Immature natural killer cell (primary cell): ENCODE measurements around the gene ZNF232. TPM values are rescaled to one million over a fixed set of nuclear protein-coding genes. Genes with fewer than 3 reads are reported as not detected.
"Not testable (repeated sequence)": the region's sequence is repeated elsewhere in the genome, so short reads cannot be mapped to it uniquely, and the experiment has no call there.

ENCODE experiments used
- DNase-seq, 3 donors: peaks; one replicate each; pipeline ENCODE4 v3.0.0; 2022; ENCODE audit warnings: mixed read lengths in 1 of 3
- H3K27ac Mint-ChIP-seq, 6 donors: one replicate each; pipeline ENCODE4 v1.8.0; 2020; ENCODE audit warnings: mixed read lengths in 6 of 6, mild to moderate bottlenecking in 5 of 6, inconsistent platforms in 4 of 6, moderate library complexity in 3 of 6
- H3K27me3 Mint-ChIP-seq, 3 donors: one replicate each; pipeline ENCODE4 v1.8.0; 2020 to 2021; ENCODE audit warnings: low read depth in 3 of 3, mild to moderate bottlenecking in 3 of 3, mixed read lengths in 3 of 3, moderate library complexity in 3 of 3, inconsistent platforms in 1 of 3
- H3K36me3 Mint-ChIP-seq, 3 donors: one replicate each; pipeline ENCODE4 v1.8.0; 2020; ENCODE audit warnings: mixed read lengths in 3 of 3, inconsistent platforms in 2 of 3, mild to moderate bottlenecking in 2 of 3
- H3K4me1 Mint-ChIP-seq, 2 donors: one replicate each; pipeline ENCODE4 v1.8.0; 2020; ENCODE audit warnings: inconsistent platforms in 2 of 2, mild to moderate bottlenecking in 2 of 2, mixed read lengths in 2 of 2, moderate library complexity in 1 of 2
- H3K4me3 Mint-ChIP-seq, 5 donors: one replicate each; pipeline ENCODE4 v1.8.0; 2020; ENCODE audit warnings: mild to moderate bottlenecking in 5 of 5, mixed read lengths in 5 of 5, inconsistent platforms in 3 of 5, moderate library complexity in 3 of 5
- H3K9me3 Mint-ChIP-seq, 6 donors: one replicate each; pipeline ENCODE4 v1.8.0; 2020; ENCODE audit warnings: mild to moderate bottlenecking in 6 of 6, mixed read lengths in 6 of 6, inconsistent platforms in 4 of 6, moderate library complexity in 3 of 6
- polyA plus RNA-seq, 3 donors: library from polyadenylated mRNA; unstranded; fragments of 300-500 nt; fragmentation: Illumina TruSeq; gene quantifications; one replicate each; pipeline ENCODE4 v1.2.3, GENCODE V29; 2021

The ZNF232 gene
- polyA plus RNA-seq, 3 donors from 2014 or later: 1.8 to 9.8 (median 4.4) TPM

DNA sequence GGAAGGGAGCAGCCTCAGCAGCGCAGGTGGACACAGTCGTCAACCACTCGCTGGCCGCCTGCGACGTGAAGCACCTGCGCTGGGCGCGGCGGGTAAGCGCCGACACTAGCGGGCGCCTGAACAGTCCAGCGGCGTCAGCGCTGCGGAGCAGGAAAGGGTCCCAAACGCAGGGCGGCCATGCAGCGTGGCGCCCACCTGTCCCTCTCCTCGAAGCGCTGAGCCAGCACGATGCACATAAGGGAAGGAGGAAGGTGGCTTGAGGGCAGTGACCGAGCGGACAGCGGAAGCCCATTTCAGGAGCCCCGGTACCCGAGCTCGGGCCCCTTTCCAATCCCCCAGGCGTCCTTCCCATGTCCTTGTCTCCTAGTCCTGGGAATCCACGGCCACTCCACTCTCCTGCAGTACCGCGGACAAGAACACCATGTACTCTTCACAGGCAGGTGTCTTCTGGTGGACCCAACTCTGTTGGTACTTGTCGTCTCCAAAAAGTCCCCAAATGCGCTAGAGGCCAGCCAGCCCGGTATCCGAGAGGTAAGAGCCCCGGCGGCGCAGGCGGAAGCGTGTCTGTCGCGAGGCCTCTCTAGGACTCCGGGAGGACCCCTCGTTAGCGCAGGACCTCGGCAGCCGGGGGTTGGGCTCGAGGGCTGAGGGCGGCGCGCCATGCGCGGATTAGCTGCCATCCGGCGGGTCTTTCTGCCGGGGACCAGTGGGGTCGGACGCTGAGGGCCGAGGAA, 14.4 kb downstream of the ZNF232 start:
- peak overlapping the region; percentile 83 to 90 (median 86) for H3K4me3 Mint-ChIP-seq
- H3K27me3 Mint-ChIP-seq: peaks cover 5 to 6% (median 5%) of the 10 kb centered on the region in 3 donors
- DNase-seq: peak; percentile 46 to 54 (median 51)
- H3K27ac Mint-ChIP-seq: peak overlapping the region in 5 of 6 donors; percentile 34 to 64 (median 56)
- H3K9me3 Mint-ChIP-seq: peaks cover 26 to 49% (median 47%) of the 10 kb centered on the region in 6 donors
- peaks cover 17 to 31% (median 29%) of the 10 kb centered on the region in 3 donors for H3K36me3 Mint-ChIP-seq
- peaks cover 13 to 15% of the 10 kb centered on the region in 2 donors for H3K4me1 Mint-ChIP-seq

DNA sequence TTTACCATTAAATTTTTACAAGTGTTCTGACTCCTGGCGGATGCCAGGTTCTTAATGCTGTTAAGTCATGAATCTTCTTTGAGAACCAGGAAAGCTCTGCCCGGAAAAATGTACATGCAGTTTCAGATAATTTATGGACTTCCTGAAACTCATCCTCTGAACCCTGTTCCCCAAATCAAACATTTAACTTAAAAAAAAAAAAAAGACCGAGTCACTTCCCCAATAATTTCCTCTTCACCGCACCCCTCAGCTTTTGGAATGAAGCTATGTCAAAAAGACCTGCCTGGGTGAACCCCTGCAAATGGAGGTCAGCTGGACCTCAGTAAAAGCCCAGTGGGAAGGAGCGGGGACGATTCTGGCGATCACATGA, 15.0 kb downstream of the ZNF232 start:
- H3K27ac Mint-ChIP-seq: no peak overlapping the region

DNA sequence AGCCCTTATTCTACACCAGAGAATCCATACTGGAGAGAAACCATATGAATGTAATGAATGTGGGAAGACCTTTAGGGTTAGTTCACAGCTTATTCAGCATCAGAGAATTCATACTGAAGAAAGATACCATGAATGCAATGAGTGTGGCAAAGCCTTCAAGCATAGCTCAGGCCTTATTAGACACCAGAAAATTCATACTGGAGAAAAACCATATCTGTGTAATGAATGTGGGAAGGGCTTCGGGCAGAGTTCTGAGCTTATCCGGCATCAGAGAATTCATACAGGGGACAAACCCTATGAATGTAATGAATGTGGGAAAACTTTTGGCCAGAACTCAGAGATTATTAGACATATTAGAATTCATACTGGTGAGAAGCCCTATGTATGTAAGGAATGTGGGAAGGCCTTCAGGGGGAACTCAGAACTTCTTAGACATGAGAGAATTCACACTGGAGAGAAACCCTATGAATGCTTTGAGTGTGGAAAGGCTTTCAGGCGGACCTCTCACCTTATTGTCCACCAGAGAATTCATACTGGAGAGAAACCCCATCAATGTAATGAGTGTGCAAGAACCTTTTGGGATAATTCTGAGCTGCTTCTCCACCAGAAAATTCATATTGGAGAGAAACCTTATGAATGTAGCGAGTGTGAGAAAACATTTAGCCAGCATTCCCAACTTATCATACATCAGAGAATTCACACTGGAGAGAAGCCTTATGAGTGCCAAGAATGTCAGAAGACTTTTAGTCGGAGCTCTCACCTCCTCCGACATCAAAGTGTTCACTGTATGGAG, 19.3 kb downstream of the ZNF232 start:
- Mint-ChIP-seq H3K27ac (no peak overlapping the region), H3K4me3 (no peak overlapping the region), H3K36me3 (peaks cover 62 to 75% (median 75%) of the 10 kb centered on the region in 3 donors), H3K9me3 (peaks cover 53 to 96% (median 90%) of the 10 kb centered on the region in 6 donors), H3K27me3 (peaks cover 0 to 6% (median 3%) of the 10 kb centered on the region in 3 donors), H3K4me1 (peaks cover 12 to 14% of the 10 kb centered on the region in 2 donors)
- DNase-seq: no peak

More for the DNA sequence above, 15.0 kb downstream of the ZNF232 start:
- Mint-ChIP-seq H3K27me3 (peaks cover 4 to 6% (median 5%) of the 10 kb centered on the region in 3 donors), H3K4me3 (peak overlapping the region; percentile 83 to 90 (median 86)), H3K9me3 (peaks cover 31 to 55% (median 53%) of the 10 kb centered on the region in 6 donors), H3K4me1 (peaks cover 13 to 15% of the 10 kb centered on the region in 2 donors), H3K36me3 (peaks cover 22 to 36% (median 35%) of the 10 kb centered on the region in 3 donors)
- DNase-seq: no peak

DNA sequence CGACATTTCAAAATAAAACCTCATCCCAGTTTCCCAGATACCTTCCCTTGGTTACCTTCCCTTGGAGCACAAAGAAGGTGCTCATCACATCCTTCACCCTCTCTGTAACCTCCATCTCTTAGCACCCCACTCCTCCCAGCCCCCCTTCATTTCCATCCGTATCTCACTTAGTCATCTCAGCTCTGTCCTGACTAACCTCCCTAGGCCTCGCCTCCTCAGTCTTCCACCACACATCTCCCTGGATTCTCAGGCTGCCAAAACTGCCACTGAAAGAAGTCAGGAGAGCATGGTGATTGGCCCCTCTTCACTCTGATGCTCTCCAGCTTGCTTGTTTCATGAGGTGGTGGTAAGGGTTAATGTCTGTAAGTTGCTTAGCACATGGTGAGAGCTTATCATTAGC, 31.1 kb downstream of the ZNF232 start:
- H3K27ac Mint-ChIP-seq: peak overlapping the region in 5 of 6 donors; percentile 8 to 83 (median 38)
- H3K36me3 Mint-ChIP-seq: peaks cover 18 to 20% (median 19%) of the 10 kb centered on the region in 3 donors
- peak overlapping the region in 4 of 5 donors; percentile 10 to 35 (median 18) for H3K4me3 Mint-ChIP-seq
- no peak for DNase-seq
- H3K27me3 Mint-ChIP-seq: peaks cover 9 to 15% (median 10%) of the 10 kb centered on the region in 3 donors
- peaks cover 7 to 16% (median 13%) of the 10 kb centered on the region in 6 donors for H3K9me3 Mint-ChIP-seq
- peaks cover 35 to 41% of the 10 kb centered on the region in 2 donors for H3K4me1 Mint-ChIP-seq

DNA sequence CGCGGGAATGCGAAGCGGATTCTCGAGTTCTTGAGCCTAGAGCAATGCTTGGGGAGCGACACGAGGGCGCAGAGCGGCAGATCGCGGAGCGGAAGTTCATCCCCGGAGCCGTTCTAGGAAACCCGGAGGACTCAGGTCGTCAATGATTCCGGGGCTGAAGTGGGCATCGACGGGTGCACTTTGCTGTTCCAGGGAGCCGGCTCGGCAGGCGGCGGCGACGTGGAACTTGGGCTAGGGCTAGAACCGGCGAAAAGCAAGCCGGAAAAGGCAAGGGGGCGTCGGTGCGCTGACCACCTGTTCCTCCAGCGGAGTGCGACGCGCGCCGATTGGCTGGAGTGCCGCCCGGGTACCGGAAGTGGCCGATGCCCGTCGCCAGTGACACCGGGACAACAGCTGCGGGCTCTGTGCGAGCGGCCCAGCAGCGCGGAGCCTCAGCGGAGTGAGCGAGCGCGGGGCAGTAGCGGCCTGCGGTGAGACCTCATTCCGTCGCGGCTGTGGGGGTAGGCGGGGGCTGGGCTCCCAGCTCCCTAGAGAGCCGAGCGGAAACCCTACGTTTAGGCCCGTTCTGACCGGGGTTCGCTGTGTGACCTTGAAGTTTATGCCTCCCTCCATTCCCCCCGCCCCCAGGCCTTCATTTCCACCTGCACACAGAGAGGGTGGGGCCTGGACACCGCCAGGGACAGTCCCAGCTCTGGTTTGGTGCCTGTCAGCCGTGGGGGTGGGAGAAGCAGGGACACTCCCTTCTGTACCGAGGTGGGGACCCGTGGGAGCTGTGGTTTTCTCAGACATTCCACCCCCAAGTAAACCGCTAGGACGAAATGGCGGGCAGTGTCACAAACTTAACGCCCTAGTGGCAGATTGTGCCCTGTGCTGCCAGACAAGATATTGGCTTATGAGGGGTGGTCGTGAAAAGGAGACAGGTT, 33.3 kb downstream of the ZNF232 start, which contains the start of gene ZFP3:
Gene ZFP3 (plus strand): TSS at position 362 of the 923 bp plus-strand sequence. CDS start 13,038 bp downstream, outside the sequence.
- H3K27ac Mint-ChIP-seq: peak within 1 kb of the TSS; percentile 87 to 98 (median 96)
- H3K36me3 Mint-ChIP-seq: peaks cover 5 to 6% (median 5%) of the 10 kb centered on the region in 3 donors
- peaks cover 0 to 5% (median 2%) of the 10 kb centered on the region in 6 donors for H3K9me3 Mint-ChIP-seq
- peaks cover 31 to 41% of the 10 kb centered on the region in 2 donors for H3K4me1 Mint-ChIP-seq
- H3K27me3 Mint-ChIP-seq: peaks cover 5 to 13% (median 10%) of the 10 kb centered on the region in 3 donors
- DNase-seq: peak; percentile 86 to 87 (median 87)
- H3K4me3 Mint-ChIP-seq: peak within 1 kb of the TSS; percentile 91 to 97 (median 93)

DNA sequence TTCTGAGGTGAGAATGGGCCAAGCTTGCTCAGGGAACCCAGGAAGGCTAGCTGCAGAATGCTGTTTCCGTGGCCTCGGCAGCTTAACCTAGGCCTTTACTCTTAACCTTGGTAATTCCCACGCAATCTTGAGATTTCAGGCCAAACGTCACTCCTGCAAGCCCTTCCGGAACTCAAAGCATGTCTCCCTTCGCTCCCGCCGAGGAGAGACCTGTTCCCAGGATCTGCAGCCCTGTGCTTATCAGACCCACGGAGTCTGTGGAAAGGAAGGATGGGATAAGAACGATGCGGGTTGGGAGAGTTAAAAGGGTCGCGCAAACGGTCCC, 33.9 kb downstream of the ZNF232 start:
- Mint-ChIP-seq H3K4me3 (peak overlapping the region; percentile 91 to 97 (median 93)), H3K27me3 (peaks cover 5 to 12% (median 10%) of the 10 kb centered on the region in 3 donors), H3K27ac (peak overlapping the region; percentile 87 to 98 (median 96)), H3K9me3 (peaks cover 0 to 2% (median under 1%) of the 10 kb centered on the region in 6 donors), H3K4me1 (peaks cover 31 to 38% of the 10 kb centered on the region in 2 donors), H3K36me3 (peaks cover 2% of the 10 kb centered on the region in 3 donors)
- DNase-seq: no peak

DNA sequence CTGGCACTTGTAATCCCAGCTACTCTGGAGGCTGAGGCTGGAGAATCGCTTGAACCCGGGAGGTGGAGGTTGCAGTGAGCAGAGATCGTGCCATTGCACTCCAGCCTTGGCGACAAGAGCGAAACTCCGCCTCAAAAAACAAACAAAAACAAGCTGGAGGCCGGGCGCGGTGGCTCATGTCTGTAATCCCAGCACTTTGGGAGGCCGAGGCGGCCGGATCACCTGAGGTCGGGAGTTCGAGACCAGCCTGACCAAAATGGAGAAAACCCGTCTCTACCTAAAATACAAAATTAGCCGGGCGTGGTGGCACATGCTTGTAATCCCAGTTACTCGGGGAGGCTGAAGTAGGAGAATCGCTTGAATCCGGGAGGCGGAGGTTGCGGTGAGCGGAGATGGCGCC, 34.4 kb downstream of the ZNF232 start:
- H3K4me1 Mint-ChIP-seq: peaks cover 31 to 35% of the 10 kb centered on the region in 2 donors
- peaks cover 5 to 12% (median 10%) of the 10 kb centered on the region in 3 donors for H3K27me3 Mint-ChIP-seq
- peak overlapping the region in 5 of 6 donors; percentile 87 to 98 (median 96) for H3K27ac Mint-ChIP-seq
- H3K4me3 Mint-ChIP-seq: peak overlapping the region; percentile 91 to 97 (median 93)
- H3K9me3 Mint-ChIP-seq, H3K36me3 Mint-ChIP-seq, DNase-seq: not testable (repeated sequence)

DNA sequence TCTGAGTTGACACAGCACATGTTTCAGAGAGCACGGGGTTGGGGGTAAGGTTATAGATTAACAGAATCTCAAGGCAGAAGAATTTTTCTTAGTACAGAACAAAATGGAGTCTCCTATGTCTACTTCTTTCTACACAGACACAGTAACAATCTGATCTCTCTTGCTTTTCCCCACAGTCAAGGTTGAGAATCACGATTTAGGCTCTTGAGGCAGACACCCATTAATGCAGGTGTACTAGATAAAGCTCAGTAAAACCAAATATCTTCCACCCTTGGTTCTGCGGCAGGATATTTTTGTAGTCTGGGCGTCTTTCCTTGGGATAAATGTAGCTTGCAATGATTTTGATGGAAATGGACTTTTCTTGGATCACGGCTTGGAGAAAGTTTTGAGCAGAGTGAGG, 36.2 kb downstream of the ZNF232 start:
- not testable (repeated sequence) for DNase-seq, H3K27ac Mint-ChIP-seq, H3K36me3 Mint-ChIP-seq, H3K9me3 Mint-ChIP-seq
- H3K4me1 Mint-ChIP-seq: peaks cover 25 to 26% of the 10 kb centered on the region in 2 donors
- H3K27me3 Mint-ChIP-seq: peaks cover 5 to 12% (median 9%) of the 10 kb centered on the region in 3 donors
- peak overlapping the region in 1 of 5 donors; percentile 9 for H3K4me3 Mint-ChIP-seq

DNA sequence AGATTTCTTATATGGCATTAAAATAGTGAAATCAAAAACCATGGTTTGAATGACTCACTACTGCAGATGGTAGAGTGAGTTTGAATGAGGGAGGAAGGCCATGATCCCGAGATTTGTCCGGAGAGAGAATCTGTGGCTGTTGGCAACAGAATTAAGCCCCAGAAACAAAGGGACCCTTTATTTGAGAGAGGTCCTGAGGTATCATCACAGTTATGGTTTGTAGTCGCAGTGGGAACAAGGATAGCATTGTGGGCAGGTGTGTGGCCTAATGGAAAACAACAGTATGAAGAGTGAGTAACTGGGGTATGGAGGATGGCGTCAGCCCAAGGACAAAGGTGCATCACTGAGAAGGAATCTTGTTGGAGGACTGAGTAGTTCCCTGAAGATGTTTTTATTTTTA, 42.0 kb downstream of the ZNF232 start:
- no peak for DNase-seq
- Mint-ChIP-seq H3K4me3 (no peak overlapping the region), H3K27ac (no peak overlapping the region), H3K27me3 (peaks cover 0 to 5% (median 2%) of the 10 kb centered on the region in 3 donors), H3K9me3 (no peaks in the 10 kb centered on the region), H3K36me3 (no peaks in the 10 kb centered on the region), H3K4me1 (no peaks in the 10 kb centered on the region)

DNA sequence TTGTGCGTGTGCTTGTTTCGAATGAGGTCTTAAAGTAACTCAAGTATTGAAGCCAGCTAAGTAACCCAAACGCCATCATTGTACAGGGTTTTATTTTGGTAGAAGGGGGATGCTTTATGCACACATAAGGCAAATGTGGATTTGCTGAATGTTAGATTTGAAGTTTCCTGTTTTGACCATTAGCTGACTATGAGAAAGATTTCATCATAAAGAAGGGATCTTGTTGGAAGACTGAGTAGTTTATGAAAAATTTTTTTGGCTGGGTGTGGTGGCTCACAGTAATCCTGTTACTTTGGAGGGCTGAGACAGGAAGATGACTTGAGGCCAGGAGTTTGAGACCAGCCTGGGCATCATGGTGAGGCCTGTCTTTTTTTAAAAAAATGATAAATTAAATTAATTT, 43.4 kb downstream of the ZNF232 start:
- no peak for DNase-seq
- no peaks in the 10 kb centered on the region for H3K4me1 Mint-ChIP-seq
- H3K36me3 Mint-ChIP-seq: no peaks in the 10 kb centered on the region
- peaks cover 0 to 5% (median 3%) of the 10 kb centered on the region in 3 donors for H3K27me3 Mint-ChIP-seq
- H3K9me3 Mint-ChIP-seq: no peaks in the 10 kb centered on the region
- H3K4me3 Mint-ChIP-seq: no peak overlapping the region
- H3K27ac Mint-ChIP-seq: no peak overlapping the region

DNA sequence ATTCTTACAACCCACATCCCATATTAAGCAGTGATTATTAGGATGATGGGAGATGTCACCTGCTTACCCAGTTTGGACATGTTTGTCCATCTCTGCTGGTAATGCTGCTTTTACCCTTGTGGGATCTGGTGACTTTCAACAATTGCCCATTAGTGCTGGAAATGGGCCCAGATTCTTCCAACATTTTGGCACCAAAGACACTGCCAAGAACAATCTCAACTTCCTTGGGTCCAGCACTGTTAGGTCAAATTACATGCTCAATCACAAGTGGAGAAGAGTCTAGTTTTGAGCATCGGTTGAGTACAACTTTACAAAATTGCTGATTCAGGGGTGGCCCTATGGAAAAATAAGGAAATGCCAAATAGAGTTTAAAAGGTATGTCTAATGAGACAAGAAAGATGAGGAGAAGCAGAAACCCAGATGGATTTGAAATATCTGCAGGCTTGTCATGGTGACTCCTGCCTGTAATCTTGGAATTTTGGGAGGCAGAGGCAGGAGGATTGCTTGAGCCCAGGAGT, 46.4 kb downstream of the ZNF232 start:
- Mint-ChIP-seq H3K4me1 (peaks cover 0 to 1% of the 10 kb centered on the region in 2 donors), H3K36me3 (no peaks in the 10 kb centered on the region), H3K27me3 (peaks cover 0 to 5% (median 4%) of the 10 kb centered on the region in 3 donors), H3K27ac (no peak overlapping the region), H3K4me3 (no peak overlapping the region), H3K9me3 (no peaks in the 10 kb centered on the region)
- no peak for DNase-seq
